DND-41 (cell line): ENCODE results near the gene EFCAB10.

Experiments
- EZH2 ChIP-seq: IDR thresholded peaks from 3 replicates; pipeline ENCODE4 v1.6.1; 2012; ENCODE audit warnings: borderline replicate concordance, low read depth, mild to moderate bottlenecking, moderate library complexity, low read length, inconsistent platforms; ENCODE audit not compliant: severe bottlenecking
- TF ChIP-seq, protein P1 (sequence below): IDR thresholded peaks from 2 replicates; pipeline ENCODE4 v1.5.1; 2012; ENCODE audit warnings: borderline replicate concordance, low read length, moderate library complexity, mild to moderate bottlenecking; ENCODE audit not compliant: poor library complexity, severe bottlenecking; ENCODE audit errors: extremely low read depth

DNA sequence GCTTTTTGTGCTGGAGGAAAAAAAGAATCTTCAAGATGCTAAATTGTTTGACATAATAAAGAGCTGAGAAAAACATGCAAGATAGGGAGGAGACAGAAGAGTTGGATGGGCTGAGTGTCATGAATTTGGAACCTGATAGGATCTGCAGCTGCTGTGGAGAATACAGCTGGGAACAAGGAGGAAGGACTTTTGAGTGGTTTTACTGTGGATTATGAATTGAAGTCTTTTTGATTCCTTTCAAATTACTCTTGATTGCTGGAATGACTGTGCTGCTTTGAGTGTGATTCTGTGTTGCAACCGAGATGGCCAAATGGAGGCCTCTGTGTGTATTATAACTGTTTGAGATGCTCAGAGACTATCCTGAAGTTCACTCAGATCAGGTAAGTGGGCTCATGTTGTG, 4.0 kb downstream of the EFCAB10 start:
- TF ChIP-seq, protein P1, sequence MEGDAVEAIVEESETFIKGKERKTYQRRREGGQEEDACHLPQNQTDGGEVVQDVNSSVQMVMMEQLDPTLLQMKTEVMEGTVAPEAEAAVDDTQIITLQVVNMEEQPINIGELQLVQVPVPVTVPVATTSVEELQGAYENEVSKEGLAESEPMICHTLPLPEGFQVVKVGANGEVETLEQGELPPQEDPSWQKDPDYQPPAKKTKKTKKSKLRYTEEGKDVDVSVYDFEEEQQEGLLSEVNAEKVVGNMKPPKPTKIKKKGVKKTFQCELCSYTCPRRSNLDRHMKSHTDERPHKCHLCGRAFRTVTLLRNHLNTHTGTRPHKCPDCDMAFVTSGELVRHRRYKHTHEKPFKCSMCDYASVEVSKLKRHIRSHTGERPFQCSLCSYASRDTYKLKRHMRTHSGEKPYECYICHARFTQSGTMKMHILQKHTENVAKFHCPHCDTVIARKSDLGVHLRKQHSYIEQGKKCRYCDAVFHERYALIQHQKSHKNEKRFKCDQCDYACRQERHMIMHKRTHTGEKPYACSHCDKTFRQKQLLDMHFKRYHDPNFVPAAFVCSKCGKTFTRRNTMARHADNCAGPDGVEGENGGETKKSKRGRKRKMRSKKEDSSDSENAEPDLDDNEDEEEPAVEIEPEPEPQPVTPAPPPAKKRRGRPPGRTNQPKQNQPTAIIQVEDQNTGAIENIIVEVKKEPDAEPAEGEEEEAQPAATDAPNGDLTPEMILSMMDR: no peak
- no peak for TF ChIP-seq EZH2
